ENCODE data around the gene KCNMB1.
"Not testable (repeated sequence)": the region's sequence is repeated elsewhere in the genome, so short reads cannot be mapped to it uniquely, and the experiment has no call there.

The KCNMB1 gene

DNA sequence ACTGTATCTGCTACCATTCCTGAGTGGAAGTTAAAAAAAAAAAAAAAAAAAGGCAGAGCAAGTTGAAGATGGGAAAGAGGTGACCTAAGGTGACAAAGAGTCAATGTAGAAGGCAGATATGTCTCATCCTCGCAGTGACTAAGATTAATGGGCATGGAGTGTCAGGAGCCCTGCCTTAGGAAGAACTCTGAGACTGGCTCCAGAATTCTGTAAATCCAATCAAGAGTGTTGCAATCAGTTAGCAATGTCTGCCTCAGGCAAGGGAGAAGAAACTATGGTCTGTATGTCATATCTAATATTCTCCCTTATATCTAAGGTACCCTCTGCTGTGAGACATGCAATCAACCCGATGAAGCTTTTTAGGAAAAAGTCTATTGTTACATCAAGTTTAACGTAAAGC is 24.7 kb upstream of the KCNMB1 start:
- DNase-seq: no peak

- no peak for DNase-seq
Observed at GRCh38 chr5:170411100-170411499, 21.9 kb upstream of the KCNMB1 start.

DNA sequence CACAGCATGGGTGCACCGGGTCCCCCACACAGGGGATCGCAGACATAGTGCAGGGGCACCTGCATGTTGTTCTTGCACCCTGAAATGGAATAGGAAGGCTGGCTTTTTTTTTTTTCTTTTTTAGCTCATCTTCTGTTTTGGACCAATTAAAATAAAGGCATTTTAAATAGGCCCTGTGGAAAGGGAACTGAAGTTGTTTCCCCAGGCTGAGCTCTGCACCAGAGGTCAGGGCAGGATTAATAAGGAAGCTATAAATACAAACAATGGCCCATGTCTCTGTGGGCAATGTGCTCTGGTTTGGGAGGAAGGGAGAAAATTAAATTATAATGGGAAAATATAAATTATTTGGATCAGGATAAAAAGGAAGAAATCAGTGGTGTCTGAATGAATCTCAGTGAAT is 21.2 kb upstream of the KCNMB1 start:
- DNase-seq: no peak

GRCh38 chr5:170408877-170409660 is 19.9 kb upstream of the KCNMB1 start:
- DNase-seq: no peak

- DNase-seq: no peak
Observed at GRCh38 chr5:170408226-170408625, 19.1 kb upstream of the KCNMB1 start.

- DNase-seq: no peak
Observed at GRCh38 chr5:170407062-170407461, 17.9 kb upstream of the KCNMB1 start.

GRCh38 chr5:170405817-170406216 is 16.6 kb upstream of the KCNMB1 start:
- no peak for DNase-seq

DNA sequence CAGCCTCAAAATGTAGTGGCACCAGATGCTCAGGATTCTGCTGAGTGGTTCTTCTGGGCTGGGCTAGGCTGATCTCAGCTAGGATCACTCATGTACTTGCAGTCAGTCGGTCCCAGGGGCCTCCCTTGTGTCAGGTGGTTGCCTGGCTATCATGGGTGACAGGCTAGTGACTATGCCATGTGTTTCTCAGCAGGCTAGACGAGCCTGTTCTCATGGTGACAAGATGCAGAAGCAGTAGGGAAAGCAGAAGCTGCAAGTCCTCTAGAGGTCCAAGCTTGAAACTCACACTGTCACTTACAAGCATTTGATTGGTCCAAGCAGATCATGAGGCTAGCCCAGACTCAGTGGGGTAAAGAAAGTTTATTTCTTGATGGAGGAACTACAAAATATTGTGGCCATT is 15.2 kb upstream of the KCNMB1 start:
- no peak for DNase-seq

- no peak for DNase-seq
Observed at GRCh38 chr5:170403675-170404074, 14.5 kb upstream of the KCNMB1 start.

DNA sequence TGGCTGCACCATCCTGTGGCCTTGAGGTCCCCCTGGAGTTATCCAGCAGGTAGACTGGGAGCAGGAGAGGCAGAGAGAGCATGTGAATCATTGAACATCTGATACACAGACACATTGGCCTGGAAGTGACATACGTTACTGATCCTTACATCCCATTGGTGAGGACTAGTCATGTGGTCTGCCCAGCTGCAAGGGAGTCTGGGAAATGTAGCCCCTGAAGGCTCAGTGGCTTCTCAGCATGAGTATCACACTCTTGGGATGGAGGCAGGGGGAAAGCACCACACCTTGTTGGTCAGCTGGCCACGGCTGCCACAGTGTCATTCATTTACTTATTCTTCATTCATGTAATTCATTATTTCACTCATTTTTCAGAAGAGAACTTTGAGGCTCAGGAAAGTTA is 13.3 kb upstream of the KCNMB1 start:
- no peak for DNase-seq

GRCh38 chr5:170397059-170397458 is 7.9 kb upstream of the KCNMB1 start:
- no peak for DNase-seq

DNA sequence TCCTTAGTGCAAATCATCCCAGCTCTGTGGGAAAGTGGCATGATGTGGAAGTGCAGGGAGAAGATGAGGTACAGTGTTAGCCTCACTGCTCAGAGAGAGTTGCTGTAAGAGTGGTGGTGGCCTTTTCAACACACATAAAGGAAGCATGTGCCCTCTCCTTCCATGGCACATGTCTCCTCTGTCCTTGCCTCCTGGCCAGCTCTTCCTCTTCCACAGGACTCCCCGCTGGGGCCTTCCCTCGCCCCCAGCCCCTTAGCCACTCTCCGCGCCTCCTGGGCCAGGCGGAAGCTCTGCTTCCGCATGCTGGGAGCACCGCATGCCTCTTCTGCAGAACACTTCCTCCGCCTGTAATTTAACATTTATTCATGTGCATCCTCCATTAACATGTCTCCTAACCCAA is 4.8 kb upstream of the KCNMB1 start:
- DNase-seq: no peak

DNA sequence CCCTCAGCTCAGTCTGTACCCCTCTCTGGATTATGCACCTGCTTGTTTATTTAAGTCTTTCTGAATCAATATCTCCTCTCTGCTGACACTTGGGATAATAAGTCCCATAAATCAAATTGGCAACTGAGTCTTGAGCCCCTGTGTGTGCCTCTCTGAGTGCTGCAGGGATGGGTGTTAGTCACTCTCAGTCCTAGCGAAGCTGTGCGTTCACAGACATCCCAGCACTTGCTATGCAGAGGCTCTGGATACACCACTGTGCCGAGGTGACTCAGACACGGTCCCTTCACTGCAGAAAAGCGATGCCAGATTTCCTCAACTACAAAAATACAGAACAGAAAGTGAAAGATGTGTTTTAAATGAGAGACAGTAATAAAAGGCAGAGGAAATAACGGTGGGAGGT is 4.1 kb upstream of the KCNMB1 start:
- no peak for DNase-seq

DNA sequence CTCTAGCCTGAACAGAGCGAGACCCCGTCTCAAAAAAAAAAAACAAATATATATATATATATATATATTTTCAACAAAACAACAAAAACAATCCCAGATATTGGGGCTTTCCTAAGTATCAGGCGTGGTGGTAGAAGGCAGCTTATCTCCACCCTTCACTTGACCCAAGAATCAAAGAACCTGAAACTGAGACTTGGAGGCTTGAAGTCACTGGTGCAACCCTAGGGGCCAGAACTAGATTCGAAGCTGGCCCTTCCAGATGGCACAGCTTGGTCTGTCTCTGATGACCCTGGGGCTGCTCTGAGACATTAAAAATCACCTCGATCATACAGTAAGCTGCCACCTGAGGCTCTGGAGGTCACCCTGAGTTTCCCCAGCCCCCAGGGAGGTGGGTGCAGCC is 1.3 kb upstream of the KCNMB1 start:
- no peak for DNase-seq

GRCh38 chr5:170389550-170389892 is 354 bp upstream of the KCNMB1 start:
- no peak for DNase-seq

DNA sequence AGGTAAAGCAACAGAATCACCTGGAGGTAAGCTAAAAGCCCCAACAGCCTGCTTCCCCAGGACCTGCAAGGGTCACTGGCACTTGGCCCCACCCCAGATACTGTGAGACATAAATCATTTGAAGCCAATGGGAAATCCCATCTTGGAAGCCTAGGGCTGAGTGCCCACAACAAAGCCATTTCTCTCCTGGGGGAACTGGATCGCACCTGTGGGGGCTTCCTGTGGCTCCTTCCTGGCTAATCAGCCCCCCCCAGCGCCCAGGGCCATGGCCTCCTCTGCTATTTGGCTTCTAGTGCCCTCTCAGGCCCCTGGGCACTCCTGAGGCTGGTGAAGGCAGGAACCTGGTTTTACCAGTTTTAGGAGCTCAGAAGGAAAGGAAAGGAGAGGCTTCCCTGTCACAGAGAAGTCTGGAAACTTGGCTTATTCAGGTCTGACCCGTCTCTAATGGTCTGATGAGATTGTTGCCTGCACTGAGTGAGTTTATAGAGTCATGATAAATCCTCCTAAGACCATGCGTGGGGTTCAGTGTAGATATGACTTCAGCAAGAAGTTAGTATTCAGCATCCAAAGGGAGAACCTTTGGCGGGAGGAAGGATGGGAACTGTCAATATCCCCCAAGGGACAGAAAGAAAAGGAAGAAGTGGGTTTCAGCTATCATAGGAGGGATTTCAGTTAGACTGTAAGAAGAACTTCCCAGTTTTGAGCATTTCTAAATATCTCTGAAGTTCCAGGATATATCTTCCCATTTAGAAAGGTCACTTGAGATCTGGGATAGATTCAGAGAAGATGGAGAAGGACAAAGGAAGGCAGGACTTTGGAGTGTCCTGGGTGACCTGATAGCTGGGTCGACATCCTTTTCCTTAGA is 1.2 kb downstream of the KCNMB1 start:
- DNase-seq: no peak

- no peak for DNase-seq
Observed at GRCh38 chr5:170386743-170387395, 2.3 kb downstream of the KCNMB1 start.

- no peak for DNase-seq
Observed at GRCh38 chr5:170383227-170383626, 5.9 kb downstream of the KCNMB1 start.

DNA sequence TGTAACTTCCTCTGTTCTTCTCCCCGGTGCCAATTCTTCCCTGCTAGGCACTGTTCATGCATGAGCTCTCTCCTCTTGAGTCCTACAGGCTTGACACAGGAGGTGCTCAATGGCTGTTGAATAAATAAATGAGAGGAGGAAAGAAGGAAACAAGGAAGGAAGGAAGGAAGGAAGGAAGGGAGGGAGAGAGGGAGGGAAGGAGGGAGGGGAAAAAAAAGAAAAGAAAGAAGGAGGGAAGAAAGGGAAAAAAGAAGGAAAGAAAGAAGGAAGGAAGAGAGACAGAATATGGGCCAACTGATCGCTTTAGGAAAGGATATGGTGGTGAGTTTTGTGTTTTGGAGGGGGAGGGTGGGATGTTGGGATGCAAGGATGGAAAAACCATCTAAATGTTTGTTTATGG is 6.4 kb downstream of the KCNMB1 start:
- DNase-seq: no peak

DNA sequence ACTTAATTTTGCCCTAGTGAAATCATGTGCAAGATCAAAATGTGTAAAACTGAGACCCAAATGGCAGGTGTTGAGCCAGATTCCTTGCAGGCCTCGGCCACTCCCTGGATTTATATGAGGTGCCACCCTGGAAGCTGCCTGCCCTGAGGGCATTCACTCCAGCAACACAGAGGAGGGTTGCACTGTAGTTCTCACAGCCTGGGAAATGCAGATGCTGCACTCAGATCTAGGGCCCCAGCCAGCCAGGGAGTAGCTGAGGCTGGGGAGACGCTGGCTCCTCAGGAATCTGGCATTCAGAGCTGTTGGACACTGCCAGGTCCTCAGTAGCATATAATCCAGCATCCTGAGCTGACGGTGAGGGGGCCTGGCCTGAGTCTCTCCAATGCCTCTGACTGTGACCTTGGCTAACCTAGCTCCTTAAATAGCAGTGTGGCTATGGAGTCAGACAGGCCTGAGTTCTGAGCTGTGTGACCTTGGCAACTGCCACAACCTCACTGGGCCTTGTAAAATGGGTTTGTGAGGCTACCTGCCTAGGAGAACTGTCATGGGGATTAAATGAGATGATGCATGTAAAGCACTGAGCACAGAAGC is 8.7 kb downstream of the KCNMB1 start:
- no peak for DNase-seq

GRCh38 chr5:170378740-170379139 is 10.4 kb downstream of the KCNMB1 start:
- no peak for DNase-seq

- DNase-seq: no peak
Observed at GRCh38 chr5:170377027-170377426, 12.1 kb downstream of the KCNMB1 start.

DNA sequence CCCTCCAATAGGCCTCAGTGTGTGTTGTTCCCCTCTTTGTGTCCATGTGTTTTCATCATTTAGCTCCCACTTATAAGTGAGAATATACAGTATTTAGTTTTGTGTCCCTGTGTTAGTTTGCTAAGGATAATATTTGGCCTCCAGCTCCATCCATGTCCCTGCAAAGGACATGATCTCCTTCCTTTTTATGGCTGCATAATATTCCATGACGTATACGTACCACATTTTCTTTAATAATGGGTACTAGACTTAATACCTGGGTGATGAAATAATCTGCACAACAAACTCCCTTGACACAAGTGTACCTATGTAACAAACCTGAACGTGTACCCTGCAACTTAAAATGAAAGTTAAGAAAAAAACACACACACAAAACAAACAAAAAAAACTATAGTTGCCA is 12.6 kb downstream of the KCNMB1 start:
- not testable (repeated sequence) for DNase-seq

DNA sequence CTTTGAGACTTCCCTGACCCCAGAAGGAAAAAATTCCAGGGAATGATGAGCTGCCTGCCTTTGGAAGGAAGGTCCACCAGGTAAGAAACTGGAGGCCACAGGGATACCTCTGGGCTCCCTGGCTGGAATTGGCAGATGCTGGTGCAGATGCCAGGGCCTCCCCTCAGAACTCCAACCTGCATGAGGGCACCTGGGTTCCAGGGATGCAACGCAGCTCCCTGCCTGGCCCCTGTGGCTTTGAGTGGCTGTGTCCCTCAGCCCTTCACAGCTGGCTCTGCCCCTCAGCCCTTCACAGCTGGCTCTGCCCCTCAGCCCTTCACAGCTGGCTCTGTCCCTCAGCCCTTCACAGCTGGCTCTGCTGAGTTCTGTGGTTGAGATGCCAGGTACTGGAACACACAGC is 13.9 kb downstream of the KCNMB1 start:
- no peak for DNase-seq
